Measurements from ENCODE around the gene DOK7. TPM values are rescaled to one million over a fixed set of nuclear protein-coding genes. Genes with fewer than 3 reads are reported as not detected.

Gene DOK7
- polyA plus RNA-seq, 1 donor (not counting 4 experiments of a cell fraction or from before 2014, with no cell fraction given) = 0.13 TPM

DNA sequence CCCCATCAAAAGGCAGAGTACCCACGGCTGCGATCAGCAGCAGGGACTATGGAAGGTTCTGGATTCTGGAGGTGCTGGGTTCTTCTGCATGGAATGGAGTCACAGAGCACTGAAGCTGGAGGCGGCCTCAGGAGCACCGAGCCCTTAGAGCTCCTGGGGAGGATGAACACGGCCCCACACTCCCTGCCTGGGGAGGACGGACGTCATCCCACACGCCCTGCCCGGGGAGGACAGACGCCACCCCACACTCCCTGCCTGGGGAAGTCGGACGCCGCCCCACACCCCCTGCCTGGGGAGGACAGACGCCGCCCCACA is 59.2 kb downstream of the DOK7 start:
- Histone ChIP-seq H3K4me3 (ENCODE audit: control insufficient read depth in 2 of 3, extremely low read depth in 1 of 3, insufficient read depth in 2 of 3, low read depth in 1 of 3, low read length in 3 of 3) (no peak overlapping the region), H2AFZ (ENCODE audit: control insufficient read depth, low read length) (no peak overlapping the region), H3K27ac (ENCODE audit: control insufficient read depth, insufficient read depth, low read length) (no peak overlapping the region), H3K9ac (ENCODE audit: control insufficient read depth, extremely low read depth, insufficient read depth, low read length) (no peak overlapping the region), H4K20me1 (ENCODE audit: control insufficient read depth, extremely low read depth, insufficient read depth, low read length) (no peaks in the 10 kb centered on the region), H3K27me3 (ENCODE audit: control insufficient read depth, extremely low read depth, insufficient read depth, low read length) (no peaks in the 10 kb centered on the region), H3K9me3 (ENCODE audit: control insufficient read depth, low read depth, low read length) (no peaks in the 10 kb centered on the region), H3K36me3 (ENCODE audit: control insufficient read depth in 2 of 2, extremely low read depth in 1 of 2, insufficient read depth in 2 of 2, low read length in 2 of 2) (peaks cover 26 to 37% of the 10 kb centered on the region in 2 experiments), H3K4me2 (ENCODE audit: control insufficient read depth, extremely low read depth, insufficient read depth, low read depth, low read length) (no peak overlapping the region), H3K4me1 (ENCODE audit: control insufficient read depth, extremely low read depth, insufficient read depth, low read length) (no peaks in the 10 kb centered on the region), H3K9me1 (ENCODE audit: control insufficient read depth, extremely low read depth, insufficient read depth, low read length) (no peaks in the 10 kb centered on the region), H3K79me2 (ENCODE audit: control insufficient read depth, insufficient read depth, low read length) (peaks cover 10% of the 10 kb centered on the region)
- DNase-seq (ENCODE audit: low read depth, low spot score) (no peak), FAIRE-seq (no peak)
- dilution Hi-C loops (cut with MboI; ENCODE audit: extremely low pct_ligation_motif_present, low sequenced_read_pairs) = no loop called here
- no peak for TF ChIP-seq EZH2 (IDR thresholded peaks at IDR 0.05; ENCODE audit: low read length)
- TF ChIP-seq, protein P1, sequence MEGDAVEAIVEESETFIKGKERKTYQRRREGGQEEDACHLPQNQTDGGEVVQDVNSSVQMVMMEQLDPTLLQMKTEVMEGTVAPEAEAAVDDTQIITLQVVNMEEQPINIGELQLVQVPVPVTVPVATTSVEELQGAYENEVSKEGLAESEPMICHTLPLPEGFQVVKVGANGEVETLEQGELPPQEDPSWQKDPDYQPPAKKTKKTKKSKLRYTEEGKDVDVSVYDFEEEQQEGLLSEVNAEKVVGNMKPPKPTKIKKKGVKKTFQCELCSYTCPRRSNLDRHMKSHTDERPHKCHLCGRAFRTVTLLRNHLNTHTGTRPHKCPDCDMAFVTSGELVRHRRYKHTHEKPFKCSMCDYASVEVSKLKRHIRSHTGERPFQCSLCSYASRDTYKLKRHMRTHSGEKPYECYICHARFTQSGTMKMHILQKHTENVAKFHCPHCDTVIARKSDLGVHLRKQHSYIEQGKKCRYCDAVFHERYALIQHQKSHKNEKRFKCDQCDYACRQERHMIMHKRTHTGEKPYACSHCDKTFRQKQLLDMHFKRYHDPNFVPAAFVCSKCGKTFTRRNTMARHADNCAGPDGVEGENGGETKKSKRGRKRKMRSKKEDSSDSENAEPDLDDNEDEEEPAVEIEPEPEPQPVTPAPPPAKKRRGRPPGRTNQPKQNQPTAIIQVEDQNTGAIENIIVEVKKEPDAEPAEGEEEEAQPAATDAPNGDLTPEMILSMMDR (optimal IDR thresholded peaks at IDR 0.05 in 1 of 3, IDR thresholded peaks at IDR 0.05 in 1 of 3, conservative IDR thresholded peaks at IDR 0.05 in 1 of 3; ENCODE audit: extremely low read depth in 1 of 3, insufficient read depth in 2 of 3, low read length in 3 of 3) = no peak

DNA sequence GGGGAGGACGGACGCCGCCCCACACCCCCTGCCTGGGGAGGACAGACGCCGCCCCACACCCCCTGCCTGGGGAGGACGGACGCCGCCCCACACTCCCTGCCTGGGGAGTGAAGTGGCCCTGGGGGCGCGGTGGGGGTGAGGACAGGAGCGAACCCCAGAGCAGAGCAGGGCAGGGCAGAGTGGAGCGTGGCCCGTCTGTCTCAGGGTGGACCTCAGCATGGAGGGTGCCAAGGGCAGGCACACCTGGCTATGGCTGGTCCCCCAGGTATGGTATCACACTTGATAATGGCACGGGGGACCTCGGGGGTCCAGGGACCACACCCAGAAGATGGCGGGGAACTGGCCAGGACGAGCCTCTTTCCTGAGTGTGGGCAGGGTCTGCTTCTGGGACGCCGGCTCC is 59.5 kb downstream of the DOK7 start:
- dilution Hi-C loops (cut with MboI; ENCODE audit: extremely low pct_ligation_motif_present, low sequenced_read_pairs) = no loop called here
- Histone ChIP-seq H4K20me1 (ENCODE audit: control insufficient read depth, extremely low read depth, insufficient read depth, low read length) (peaks cover under 1% of the 10 kb centered on the region), H2AFZ (ENCODE audit: control insufficient read depth, low read length) (no peak overlapping the region), H3K4me3 (ENCODE audit: control insufficient read depth in 2 of 3, extremely low read depth in 1 of 3, insufficient read depth in 2 of 3, low read depth in 1 of 3, low read length in 3 of 3) (no peak overlapping the region), H3K27ac (ENCODE audit: control insufficient read depth, insufficient read depth, low read length) (no peak overlapping the region), H3K9me3 (ENCODE audit: control insufficient read depth, low read depth, low read length) (no peaks in the 10 kb centered on the region), H3K79me2 (ENCODE audit: control insufficient read depth, insufficient read depth, low read length) (peaks cover 14% of the 10 kb centered on the region), H3K27me3 (ENCODE audit: control insufficient read depth, extremely low read depth, insufficient read depth, low read length) (no peaks in the 10 kb centered on the region), H3K9ac (ENCODE audit: control insufficient read depth, extremely low read depth, insufficient read depth, low read length) (no peak overlapping the region), H3K4me1 (ENCODE audit: control insufficient read depth, extremely low read depth, insufficient read depth, low read length) (no peaks in the 10 kb centered on the region), H3K36me3 (ENCODE audit: control insufficient read depth in 2 of 2, extremely low read depth in 1 of 2, insufficient read depth in 2 of 2, low read length in 2 of 2) (peaks cover 26 to 35% of the 10 kb centered on the region in 2 experiments), H3K9me1 (ENCODE audit: control insufficient read depth, extremely low read depth, insufficient read depth, low read length) (no peaks in the 10 kb centered on the region), H3K4me2 (ENCODE audit: control insufficient read depth, extremely low read depth, insufficient read depth, low read depth, low read length) (no peak overlapping the region)
- TF ChIP-seq, protein P1 (optimal IDR thresholded peaks at IDR 0.05 in 1 of 3, IDR thresholded peaks at IDR 0.05 in 1 of 3, conservative IDR thresholded peaks at IDR 0.05 in 1 of 3; ENCODE audit: extremely low read depth in 1 of 3, insufficient read depth in 2 of 3, low read length in 3 of 3) = no peak
- TF ChIP-seq EZH2 (IDR thresholded peaks at IDR 0.05; ENCODE audit: low read length) = no peak
- DNase-seq (ENCODE audit: low read depth, low spot score) = no peak
- FAIRE-seq = no peak
